Mammary epithelial cell (primary cell): Measurements from ENCODE around the gene PDE3A.

Experiments
- CTCF ChIP-seq, 2 donors: IDR thresholded peaks in 1 of 2; conservative IDR thresholded peaks in 1 of 2; 2 replicates each; pipeline ENCODE4 v1.5.1; 2011 to 2012; ENCODE audit warnings: inconsistent platforms in 2 of 2, low read length in 2 of 2, mild to moderate bottlenecking in 2 of 2, control low read depth in 1 of 2, low read depth in 1 of 2; ENCODE audit not compliant: insufficient read depth in 1 of 2; ENCODE audit errors: extremely low read depth in 1 of 2
- EZH2 ChIP-seq: IDR thresholded peaks from 2 replicates; pipeline ENCODE4 v1.6.1; 2012; ENCODE audit warnings: low read length, inconsistent platforms, borderline replicate concordance

GRCh38 chr12:20489645-20490044, 121.3 kb downstream of the PDE3A start:
- TF ChIP-seq CTCF (conservative IDR thresholded peaks at IDR 0.05 in 1 of 2, IDR thresholded peaks at IDR 0.05 in 1 of 2; ENCODE audit: extremely low read depth in 1 of 2, insufficient read depth in 1 of 2, low read depth in 1 of 2, low read length in 2 of 2) (no peak), EZH2 (no peak)
